ENCODE results near the gene CRLF2.

DNA sequence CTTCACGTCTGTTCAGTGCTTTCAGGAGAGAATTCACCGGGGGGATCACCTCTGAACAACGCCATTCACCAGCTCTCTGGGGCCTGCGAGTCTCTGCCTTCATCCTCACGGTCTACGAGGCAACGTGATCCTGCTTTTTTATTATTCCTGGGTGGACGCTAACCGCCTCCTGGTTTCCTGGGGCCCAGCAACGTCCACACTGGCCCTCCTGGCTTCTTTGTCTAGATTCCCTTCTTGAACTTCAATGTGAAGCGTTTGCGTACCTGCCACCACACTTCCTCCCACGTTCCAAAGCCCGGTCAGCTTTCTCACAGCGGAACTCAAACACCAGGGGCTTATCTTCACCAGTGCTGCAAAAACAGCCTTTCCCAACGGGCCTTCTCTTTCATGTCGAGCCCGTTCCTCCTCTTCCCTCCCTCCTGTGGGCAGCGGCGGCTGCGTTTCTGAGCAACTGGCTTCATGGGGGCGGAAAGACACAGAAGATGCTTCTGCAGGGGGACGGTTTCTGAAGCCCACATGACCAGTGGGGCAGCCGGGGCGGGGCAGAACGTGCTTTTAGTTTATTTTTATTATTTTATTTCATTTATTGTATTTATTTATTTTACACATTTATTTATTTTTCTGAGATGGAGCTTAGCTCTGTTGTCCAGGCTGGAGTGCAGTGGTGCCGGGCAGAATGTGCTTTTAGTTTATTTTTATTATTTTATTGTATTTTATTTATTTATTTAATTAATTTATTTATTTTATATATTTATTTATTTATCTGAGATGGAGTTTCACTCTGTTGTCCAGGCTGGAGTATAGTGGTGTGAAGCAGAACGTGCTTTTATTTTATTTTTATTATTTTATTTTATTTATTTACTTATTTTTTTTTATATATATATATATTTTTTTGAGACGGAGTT, 64.6 kb downstream of the CRLF2 start:
- TF ChIP-seq, protein P1, sequence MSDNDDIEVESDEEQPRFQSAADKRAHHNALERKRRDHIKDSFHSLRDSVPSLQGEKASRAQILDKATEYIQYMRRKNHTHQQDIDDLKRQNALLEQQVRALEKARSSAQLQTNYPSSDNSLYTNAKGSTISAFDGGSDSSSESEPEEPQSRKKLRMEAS (IDR thresholded peaks at IDR 0.05): no peak
- TF ChIP-seq CREB1 (IDR thresholded peaks at IDR 0.05; ENCODE audit: low read depth) (no peak), TAF1 (IDR thresholded peaks at IDR 0.05; ENCODE audit: low read depth) (no peak)
